Fibroblast of pulmonary artery (primary cell): Measurements from ENCODE around the gene MPO.

Source experiments
- DNase-seq: peaks from one replicate; pipeline ENCODE4 v3.0.0-alpha.2; 2010; ENCODE audit warnings: low read depth
- H3K4me3 ChIP-seq: replicated peaks from 2 replicates; pipeline ENCODE4 v1.5.1; 2011; ENCODE audit warnings: low read depth, mild to moderate bottlenecking, control low read depth, low read length, moderate library complexity
- TF ChIP-seq, protein P1 (sequence below): IDR thresholded peaks from 2 replicates; pipeline ENCODE4 v1.5.1; 2011; ENCODE audit warnings: mild to moderate bottlenecking, control low read depth, low read length, inconsistent platforms; ENCODE audit errors: missing control alignments

MPO gene

DNA sequence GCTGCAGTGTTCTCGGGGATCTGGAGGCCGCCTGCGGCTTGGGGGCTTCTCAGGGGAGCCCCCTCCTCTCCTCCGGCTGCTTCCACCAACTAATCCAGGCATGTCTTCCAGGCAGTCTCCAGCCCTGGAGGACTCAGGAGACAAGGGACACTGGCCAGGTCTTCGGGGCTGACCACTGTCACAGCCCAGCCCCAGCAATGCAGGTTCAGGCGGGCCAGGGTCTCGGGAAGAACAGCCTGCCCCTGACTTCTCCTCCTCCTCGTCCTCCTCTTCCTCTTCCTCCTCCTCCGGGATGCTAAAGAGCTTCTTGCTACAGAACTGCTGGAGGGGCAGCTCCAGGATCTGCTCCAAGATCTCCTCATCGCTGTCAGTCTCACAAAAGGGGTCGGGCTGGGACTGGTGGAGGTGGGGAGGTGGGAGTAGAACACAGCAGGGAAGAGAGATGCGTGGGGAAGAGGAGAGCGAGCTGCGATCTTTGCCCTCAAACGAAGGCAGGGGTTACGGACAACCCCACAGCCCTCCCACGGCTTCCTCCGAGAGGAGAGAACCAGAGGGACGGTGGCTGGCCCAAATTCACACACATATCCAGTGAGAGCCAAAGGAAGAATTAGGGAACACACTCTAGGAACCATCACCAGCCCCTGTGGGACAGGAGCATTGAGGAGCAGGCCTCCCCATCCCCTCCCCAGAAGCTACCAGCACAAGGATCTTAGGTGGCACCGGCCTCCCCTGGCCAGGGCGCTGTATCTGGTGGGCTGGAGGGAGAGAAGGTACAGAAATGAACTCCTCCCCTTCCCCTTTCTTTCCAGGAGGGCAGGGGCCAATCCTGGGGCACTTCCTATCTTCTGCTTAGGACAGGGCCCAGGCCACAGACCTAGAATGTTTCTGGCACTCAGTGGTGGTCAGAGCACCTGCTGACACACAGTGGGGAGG, 28.5 kb upstream of the MPO start:
- TF ChIP-seq, protein P1, sequence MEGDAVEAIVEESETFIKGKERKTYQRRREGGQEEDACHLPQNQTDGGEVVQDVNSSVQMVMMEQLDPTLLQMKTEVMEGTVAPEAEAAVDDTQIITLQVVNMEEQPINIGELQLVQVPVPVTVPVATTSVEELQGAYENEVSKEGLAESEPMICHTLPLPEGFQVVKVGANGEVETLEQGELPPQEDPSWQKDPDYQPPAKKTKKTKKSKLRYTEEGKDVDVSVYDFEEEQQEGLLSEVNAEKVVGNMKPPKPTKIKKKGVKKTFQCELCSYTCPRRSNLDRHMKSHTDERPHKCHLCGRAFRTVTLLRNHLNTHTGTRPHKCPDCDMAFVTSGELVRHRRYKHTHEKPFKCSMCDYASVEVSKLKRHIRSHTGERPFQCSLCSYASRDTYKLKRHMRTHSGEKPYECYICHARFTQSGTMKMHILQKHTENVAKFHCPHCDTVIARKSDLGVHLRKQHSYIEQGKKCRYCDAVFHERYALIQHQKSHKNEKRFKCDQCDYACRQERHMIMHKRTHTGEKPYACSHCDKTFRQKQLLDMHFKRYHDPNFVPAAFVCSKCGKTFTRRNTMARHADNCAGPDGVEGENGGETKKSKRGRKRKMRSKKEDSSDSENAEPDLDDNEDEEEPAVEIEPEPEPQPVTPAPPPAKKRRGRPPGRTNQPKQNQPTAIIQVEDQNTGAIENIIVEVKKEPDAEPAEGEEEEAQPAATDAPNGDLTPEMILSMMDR: no peak
- H3K4me3 ChIP-seq: no peak overlapping the region
- no peak for DNase-seq

DNA sequence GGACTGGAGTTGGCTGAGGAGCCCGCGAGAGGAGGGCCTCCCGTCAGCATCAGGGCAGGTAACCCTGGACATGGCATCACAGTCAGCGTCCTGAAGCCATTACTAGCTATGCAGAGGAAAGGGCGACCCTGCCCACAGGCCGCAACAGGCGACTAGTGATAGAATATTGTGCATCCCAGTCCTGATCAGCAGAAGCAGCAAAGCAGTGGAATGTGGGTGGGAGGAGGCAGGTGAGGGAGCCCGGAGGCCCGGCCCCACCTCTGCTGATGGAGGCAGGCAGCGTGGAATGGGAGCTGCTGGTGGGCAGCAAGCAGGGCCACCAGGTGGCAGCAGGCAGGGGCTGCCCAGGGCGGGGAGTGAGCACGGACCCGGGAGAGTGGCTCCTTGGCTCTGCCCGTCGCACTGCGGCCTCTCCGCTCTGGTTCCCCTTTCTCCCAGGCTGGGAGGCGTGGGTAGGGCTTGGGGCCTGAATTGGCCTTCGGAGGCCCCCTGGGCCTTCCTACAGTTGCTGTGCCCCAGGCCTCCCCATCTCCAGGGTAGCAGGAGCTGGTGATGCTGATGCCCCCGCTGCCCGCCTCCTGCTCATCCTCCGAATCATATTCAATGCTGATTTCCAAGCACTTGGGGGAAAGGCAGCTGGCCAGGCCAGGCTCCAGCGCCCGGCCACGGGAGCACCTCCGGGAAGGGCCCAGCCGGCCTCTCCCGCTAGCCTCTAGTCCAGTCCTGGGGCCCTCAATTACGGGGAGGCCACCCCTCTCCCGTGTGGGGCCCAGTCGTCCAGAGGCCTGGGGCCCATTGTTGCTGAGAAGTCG, 27.6 kb upstream of the MPO start:
- no peak for DNase-seq
- H3K4me3 ChIP-seq: no peak overlapping the region
- TF ChIP-seq, protein P1: peak; percentile 27

DNA sequence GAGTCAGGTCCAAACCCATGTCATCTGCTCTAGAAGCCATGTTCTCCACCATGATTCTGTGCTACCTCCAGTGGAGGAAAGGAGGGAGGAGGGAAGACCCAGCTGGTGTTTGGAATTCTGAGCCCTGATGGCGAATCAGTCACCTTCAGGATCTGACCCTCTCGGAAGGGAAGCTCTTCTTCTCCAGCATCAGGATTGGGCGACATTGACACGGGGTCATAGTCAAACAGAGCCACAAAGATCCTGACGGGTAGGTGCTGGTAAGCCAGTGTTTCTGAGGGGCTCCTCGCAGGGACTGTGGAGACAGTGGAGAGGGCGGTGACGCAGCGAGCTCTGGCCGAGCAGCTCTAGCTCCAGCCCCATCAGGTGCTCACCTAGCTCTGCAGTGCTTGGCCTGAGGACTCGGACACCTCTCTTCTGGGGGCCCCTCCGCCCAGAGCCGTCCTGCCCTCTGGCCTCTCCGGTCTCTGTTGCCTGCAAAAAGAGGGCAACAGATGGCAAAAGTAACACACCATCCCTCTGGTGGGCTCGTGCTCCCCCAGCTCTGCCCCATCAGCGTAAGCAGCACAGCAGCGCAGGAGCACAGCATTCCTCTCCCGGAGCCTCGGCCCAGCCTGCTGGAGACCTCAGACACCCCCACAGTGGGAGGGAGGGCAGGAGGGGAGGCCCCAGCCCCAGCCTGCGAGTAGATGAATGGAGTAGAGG, 26.9 kb upstream of the MPO start:
- no peak for DNase-seq
- TF ChIP-seq, protein P1: no peak
- no peak overlapping the region for H3K4me3 ChIP-seq

DNA sequence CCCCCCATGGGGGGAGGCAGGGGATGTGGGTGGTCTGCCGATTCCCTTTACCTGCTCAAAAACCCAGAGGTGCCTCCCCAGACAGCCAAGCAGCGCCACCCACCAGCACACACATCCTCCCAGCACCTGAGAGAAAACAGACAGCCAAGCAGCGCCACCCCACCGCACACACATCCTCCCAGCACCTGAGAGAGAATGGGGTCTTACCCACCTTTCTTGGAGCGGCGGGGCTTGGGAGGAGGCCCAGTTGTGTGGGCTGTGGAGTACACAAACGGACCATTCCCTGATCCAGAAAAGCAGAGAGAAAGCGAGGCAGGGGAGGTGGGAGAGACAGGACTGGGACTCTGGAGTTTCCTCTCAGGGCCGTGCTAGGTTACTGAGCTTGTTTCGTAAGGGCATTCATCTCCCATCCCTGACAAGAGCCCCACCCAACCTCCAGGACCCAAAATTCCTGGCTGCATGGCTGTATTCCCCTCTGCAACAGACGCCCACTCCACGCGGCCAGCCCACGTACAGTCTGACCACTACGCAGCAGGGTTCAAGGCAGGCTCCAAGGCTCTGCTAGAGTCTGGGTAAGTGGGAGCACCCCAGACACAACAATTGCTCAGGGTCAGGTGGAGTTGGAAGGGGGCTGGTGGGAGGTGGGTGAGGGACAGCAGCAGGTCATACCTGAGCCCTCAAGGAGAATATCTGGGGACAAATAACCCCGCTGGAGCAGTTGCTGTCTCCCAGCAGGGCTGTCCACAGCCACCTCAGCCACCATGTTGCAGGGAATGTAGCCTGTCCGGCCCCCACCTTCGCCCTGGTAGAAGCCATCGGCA, 25.6 kb upstream of the MPO start:
- no peak for DNase-seq

DNA sequence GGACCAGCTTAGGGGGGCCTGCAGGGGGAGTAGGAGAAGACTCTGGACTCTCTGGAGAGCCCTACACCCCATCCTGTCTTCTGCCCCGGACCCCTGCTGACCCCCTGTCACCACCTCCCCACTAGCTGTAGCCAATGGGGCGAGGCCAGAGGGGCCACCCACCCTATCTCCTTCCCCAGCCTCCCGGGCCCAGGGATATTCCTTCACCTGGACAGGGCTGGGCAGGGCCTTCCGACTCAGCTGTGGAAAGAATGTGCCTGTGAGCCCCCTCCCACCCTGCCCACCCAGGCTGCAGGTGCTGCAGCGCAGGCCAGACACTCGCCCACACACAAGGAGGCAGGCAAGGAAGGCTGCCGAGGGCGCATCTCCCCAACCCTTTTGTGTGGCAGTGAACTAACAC, 24.9 kb upstream of the MPO start:
- H3K4me3 ChIP-seq: no peak overlapping the region
- no peak for DNase-seq
- TF ChIP-seq, protein P1: no peak

More for the DNA sequence above, 25.6 kb upstream of the MPO start:
- H3K4me3 ChIP-seq: no peak overlapping the region
- TF ChIP-seq, protein P1: no peak
